ENCODE results near the gene NATD1.

The NATD1 gene

DNA sequence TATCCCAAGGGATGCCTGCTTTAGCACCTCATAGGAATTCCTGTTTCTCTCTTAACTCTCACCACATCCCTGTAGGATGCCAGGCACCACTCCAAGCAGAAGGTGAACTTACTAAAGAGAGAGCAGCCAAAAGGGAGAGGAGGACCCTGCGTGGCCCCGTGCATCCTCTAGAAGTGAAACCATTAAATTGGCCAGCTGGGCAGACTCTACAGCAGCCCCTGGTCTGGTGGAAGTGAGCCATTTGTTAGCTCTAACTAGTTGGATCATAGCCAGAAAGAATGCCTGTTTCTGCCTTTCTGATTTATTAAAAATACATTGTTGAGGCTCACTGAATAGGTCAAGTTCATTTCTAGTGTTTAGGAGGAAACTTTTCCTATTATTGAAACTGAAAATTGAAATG lies 61.5 kb downstream of the NATD1 start:
- no peak for DNase-seq (ENCODE audit: low spot score)

- DNase-seq (ENCODE audit: low spot score), result no peak
Observed at GRCh38 chr17:21190078-21190477, 63.1 kb downstream of the NATD1 start.

DNA sequence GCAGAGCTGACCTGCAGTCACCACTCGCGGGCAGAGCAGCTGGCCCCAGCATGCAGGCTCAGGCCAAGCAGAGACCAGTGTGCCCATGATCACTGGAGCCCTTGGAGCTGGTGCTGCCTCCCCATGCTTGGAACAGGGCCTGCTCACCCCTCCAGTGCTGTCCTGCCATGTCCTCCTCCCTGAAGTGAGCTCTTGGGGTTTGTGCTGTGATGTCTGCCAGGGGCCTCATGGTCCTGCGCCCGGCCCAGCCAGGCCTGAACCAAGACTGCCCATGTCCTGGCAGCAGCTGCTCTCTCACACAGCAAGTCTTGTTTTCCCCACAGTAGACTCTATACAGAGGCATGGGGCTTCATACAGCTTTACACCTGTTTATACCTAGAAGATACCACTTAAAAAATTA lies 63.8 kb downstream of the NATD1 start:
- DNase-seq (ENCODE audit: low spot score), result no peak

Data from Ammon's horn (tissue), 1 donor.